Progenitor cell of endocrine pancreas (in vitro differentiated cells): Measurements from ENCODE around the gene NOC2L. TPM values are rescaled to one million over a fixed set of nuclear protein-coding genes. Genes with fewer than 3 reads are reported as not detected.

Experiments
- DNase-seq: peaks from one replicate; pipeline ENCODE4 v3.0.0; 2021; ENCODE audit warnings: low spot score; ENCODE audit not compliant: unreplicated experiment
- H3K27ac Mint-ChIP-seq: 2 replicates; pipeline ENCODE4 v1.8.0; 2021; ENCODE audit warnings: mild to moderate bottlenecking, moderate library complexity, mixed read lengths
- H3K27me3 Mint-ChIP-seq: 2 replicates; pipeline ENCODE4 v1.8.0; 2021; ENCODE audit warnings: mixed read lengths
- H3K36me3 Mint-ChIP-seq: 2 replicates; pipeline ENCODE4 v1.8.0; 2022; ENCODE audit warnings: mixed read lengths; ENCODE audit not compliant: insufficient read depth
- H3K4me1 Mint-ChIP-seq: 2 replicates; pipeline ENCODE4 v1.8.0; 2021; ENCODE audit warnings: low read depth, mixed read lengths
- H3K4me3 Mint-ChIP-seq: 2 replicates; pipeline ENCODE4 v1.8.0; 2021; ENCODE audit warnings: low read depth, mild to moderate bottlenecking, moderate library complexity, mixed read lengths
- H3K9me3 Mint-ChIP-seq: 2 replicates; pipeline ENCODE4 v1.8.0; 2021; ENCODE audit warnings: low read depth, mixed read lengths
- total RNA-seq: library from RNA; stranded (reverse); gene quantifications from 2 replicates; pipeline ENCODE4 v1.2.1, GENCODE V29; 2021
- TF ChIP-seq, protein P1 (sequence below): fragments of 200-600 bp; sonication (generic); IDR thresholded peaks from one replicate; pipeline ENCODE4 v1.5.0; 2021; ENCODE audit warnings: antibody characterized with exemption, mild to moderate bottlenecking; ENCODE audit not compliant: unreplicated experiment

The NOC2L gene
- total RNA-seq, 1 donor from 2014 or later = 78.2 TPM

DNA sequence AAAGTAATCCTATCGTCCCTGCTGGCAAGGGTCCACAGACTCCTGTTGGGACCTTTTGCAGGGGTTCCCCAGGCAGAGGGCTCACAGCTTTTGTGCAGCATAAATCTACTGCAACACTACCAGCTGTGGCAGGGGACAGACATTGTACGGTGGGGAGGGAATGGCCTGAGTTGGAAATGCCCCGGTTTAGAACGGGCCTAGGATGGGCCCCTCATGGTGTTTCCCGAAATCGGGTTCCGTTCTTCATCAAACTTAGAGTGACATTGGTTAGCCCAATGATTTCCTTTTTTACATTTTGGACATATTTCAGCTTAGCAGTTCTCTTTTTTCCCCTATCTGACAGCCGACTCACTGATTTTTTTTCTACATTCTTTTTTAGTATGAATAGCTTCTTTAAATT is 61.8 kb downstream of the NOC2L start:
- Mint-ChIP-seq H3K9me3 (no peaks in the 10 kb centered on the region), H3K4me1 (peaks cover 4% of the 10 kb centered on the region), H3K4me3 (no peak overlapping the region), H3K36me3 (no peaks in the 10 kb centered on the region), H3K27ac (no peak overlapping the region), H3K27me3 (peaks cover 66% of the 10 kb centered on the region)
- no peak for DNase-seq
- TF ChIP-seq, protein P1, sequence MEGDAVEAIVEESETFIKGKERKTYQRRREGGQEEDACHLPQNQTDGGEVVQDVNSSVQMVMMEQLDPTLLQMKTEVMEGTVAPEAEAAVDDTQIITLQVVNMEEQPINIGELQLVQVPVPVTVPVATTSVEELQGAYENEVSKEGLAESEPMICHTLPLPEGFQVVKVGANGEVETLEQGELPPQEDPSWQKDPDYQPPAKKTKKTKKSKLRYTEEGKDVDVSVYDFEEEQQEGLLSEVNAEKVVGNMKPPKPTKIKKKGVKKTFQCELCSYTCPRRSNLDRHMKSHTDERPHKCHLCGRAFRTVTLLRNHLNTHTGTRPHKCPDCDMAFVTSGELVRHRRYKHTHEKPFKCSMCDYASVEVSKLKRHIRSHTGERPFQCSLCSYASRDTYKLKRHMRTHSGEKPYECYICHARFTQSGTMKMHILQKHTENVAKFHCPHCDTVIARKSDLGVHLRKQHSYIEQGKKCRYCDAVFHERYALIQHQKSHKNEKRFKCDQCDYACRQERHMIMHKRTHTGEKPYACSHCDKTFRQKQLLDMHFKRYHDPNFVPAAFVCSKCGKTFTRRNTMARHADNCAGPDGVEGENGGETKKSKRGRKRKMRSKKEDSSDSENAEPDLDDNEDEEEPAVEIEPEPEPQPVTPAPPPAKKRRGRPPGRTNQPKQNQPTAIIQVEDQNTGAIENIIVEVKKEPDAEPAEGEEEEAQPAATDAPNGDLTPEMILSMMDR = no peak

Other genes starting within 250 kb of the NOC2L start
- 42.9 and 53.9 TPM in 2 replicates for gene SAMD11, start 35.3 kb downstream of the NOC2L start, total RNA-seq
- gene KLHL17, start 1.3 kb upstream of the NOC2L start, total RNA-seq = 45.3 and 47.5 TPM in 2 replicates
- 1.1 and 1.9 TPM in 2 replicates for gene PLEKHN1, start 7.2 kb upstream of the NOC2L start, total RNA-seq
- not detected in 2 replicates for gene PERM1, start 22.8 kb upstream of the NOC2L start, total RNA-seq
- 83.8 and 87.4 TPM in 2 replicates for gene HES4, start 40.8 kb upstream of the NOC2L start, total RNA-seq
- 13.6 and 14.3 TPM in 2 replicates for gene ISG15, start 54.2 kb upstream of the NOC2L start, total RNA-seq
- 330 and 335 TPM in 2 replicates for gene AGRN, start 60.9 kb upstream of the NOC2L start, total RNA-seq
- not detected in 2 replicates for gene RNF223, start 115.0 kb upstream of the NOC2L start, total RNA-seq
- 21.3 and 23.2 TPM in 2 replicates for gene C1orf159, start 156.8 kb upstream of the NOC2L start, total RNA-seq
- gene TTLL10, start 214.6 kb upstream of the NOC2L start, total RNA-seq = 5.0 and 5.5 TPM in 2 replicates
- gene TNFRSF18, start 247.3 kb upstream of the NOC2L start, total RNA-seq = 0.48 TPM in 1 of 2 replicates, not detected in the other